SH-SY5Y (cell line): Measurements from ENCODE around the gene CAAP1.

Experiments used
- GATA2 ChIP-seq: IDR thresholded peaks from 2 replicates; pipeline ENCODE4 v1.6.1; 2011; ENCODE audit warnings: mild to moderate bottlenecking, low read depth, low read length
- GATA3 ChIP-seq: IDR thresholded peaks from 2 replicates; pipeline ENCODE4 v1.6.1; 2011; ENCODE audit warnings: low read depth, mild to moderate bottlenecking, low read length, moderate library complexity

GRCh38 chr9:26891726-26892125 lies 876 bp downstream of the CAAP1 start:
- TF ChIP-seq GATA3 (no peak), GATA2 (no peak)
